ENCODE results near the gene BDKRB1.

GRCh38 chr14:96206461-96206860, 49.5 kb upstream of the BDKRB1 start:
- no peak for TF ChIP-seq EZH2phosphoT487 (IDR thresholded peaks at IDR 0.05; ENCODE audit: low read depth)
- no peak for TF ChIP-seq CTCF (IDR thresholded peaks at IDR 0.05; ENCODE audit: low read depth, low read length)

All from OCI-LY3 (cell line).